ENCODE measurements around the gene PRB4.

DNA sequence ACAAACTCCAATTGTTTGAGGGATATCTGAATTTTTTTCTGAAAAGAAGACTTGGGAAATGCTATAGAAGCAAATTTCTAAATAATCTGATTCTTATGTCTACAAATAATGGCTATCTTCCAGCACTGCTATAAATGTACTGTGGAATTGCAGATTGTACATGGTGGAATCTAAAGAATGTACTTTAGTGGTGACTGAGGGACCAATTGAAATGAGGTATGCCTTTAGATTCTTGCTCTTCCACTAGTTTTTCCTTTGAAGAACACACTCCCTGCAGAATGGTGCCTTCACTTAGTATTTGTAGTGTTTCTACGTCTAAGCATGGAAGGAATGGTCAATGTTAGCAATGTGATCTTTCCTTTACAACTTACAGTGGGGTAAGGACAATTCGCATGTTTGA is 11.7 kb upstream of the PRB4 start:
- TF ChIP-seq, protein P1, sequence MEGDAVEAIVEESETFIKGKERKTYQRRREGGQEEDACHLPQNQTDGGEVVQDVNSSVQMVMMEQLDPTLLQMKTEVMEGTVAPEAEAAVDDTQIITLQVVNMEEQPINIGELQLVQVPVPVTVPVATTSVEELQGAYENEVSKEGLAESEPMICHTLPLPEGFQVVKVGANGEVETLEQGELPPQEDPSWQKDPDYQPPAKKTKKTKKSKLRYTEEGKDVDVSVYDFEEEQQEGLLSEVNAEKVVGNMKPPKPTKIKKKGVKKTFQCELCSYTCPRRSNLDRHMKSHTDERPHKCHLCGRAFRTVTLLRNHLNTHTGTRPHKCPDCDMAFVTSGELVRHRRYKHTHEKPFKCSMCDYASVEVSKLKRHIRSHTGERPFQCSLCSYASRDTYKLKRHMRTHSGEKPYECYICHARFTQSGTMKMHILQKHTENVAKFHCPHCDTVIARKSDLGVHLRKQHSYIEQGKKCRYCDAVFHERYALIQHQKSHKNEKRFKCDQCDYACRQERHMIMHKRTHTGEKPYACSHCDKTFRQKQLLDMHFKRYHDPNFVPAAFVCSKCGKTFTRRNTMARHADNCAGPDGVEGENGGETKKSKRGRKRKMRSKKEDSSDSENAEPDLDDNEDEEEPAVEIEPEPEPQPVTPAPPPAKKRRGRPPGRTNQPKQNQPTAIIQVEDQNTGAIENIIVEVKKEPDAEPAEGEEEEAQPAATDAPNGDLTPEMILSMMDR (IDR thresholded peaks at IDR 0.05) = no peak
- TF ChIP-seq EP300 (IDR thresholded peaks at IDR 0.05) = no peak
- no peak for TF ChIP-seq POLR2A (IDR thresholded peaks at IDR 0.05)

All from ovary (tissue), 3 donors.